ENCODE measurements around the gene HK1. TPM values are rescaled to one million over a fixed set of nuclear protein-coding genes. Genes with fewer than 3 reads are reported as not detected.

Gene HK1
- total RNA-seq, 1 donor from 2014 or later, result 185 TPM

- no peak for DNase-seq
- no peaks in the 10 kb centered on the region for H3K9me3 Mint-ChIP-seq
- no peak overlapping the region for H3K4me3 Mint-ChIP-seq
- H3K4me1 Mint-ChIP-seq, result peaks cover 20% of the 10 kb centered on the region
- H3K27ac Mint-ChIP-seq, result no peak overlapping the region
- H3K27me3 Mint-ChIP-seq, result no peaks in the 10 kb centered on the region
- H3K36me3 Mint-ChIP-seq (ENCODE audit: low read depth), result peaks cover 4% of the 10 kb centered on the region
- intact Hi-C loops (cut with micrococcal nuclease), result loop anchor here (1.0 to 2.0 kb wide), 3 partner anchors 97 to 285 kb away; partner anchors contain the start of gene VPS26A
Observed at GRCh38 chr10:69409968-69410367, 131.7 kb downstream of the HK1 start.

- H3K4me3 Mint-ChIP-seq, result no peak overlapping the region
- peaks cover 20% of the 10 kb centered on the region for H3K4me1 Mint-ChIP-seq
- intact Hi-C loops (cut with micrococcal nuclease), result no loop called here
- H3K27me3 Mint-ChIP-seq, result no peaks in the 10 kb centered on the region
- no peaks in the 10 kb centered on the region for H3K9me3 Mint-ChIP-seq
- no peak overlapping the region for H3K27ac Mint-ChIP-seq
- H3K36me3 Mint-ChIP-seq (ENCODE audit: low read depth), result peaks cover 3% of the 10 kb centered on the region
- DNase-seq, result no peak
Observed at GRCh38 chr10:69410487-69410886, 132.2 kb downstream of the HK1 start.

DNA sequence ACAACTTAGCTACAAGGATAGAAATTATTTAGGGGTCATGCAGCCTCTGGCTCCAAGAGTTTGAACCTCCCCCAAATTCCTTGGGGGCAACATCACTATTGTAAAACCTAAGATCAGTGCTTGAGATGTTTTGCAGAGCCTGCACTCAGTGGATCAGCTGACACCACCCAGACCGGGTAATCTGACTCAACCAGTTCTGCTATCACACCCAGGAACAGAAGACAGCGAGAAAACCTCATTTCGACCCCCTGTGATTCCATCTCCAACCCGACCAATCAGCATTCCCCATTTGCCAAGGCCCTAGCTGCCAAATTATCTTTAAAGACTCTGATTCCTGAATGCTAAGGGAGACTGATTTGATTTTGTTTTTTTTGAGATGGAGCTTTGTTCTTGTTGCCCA, 133.2 kb downstream of the HK1 start:
- DNase-seq, result no peak
- Mint-ChIP-seq H3K4me1 (peaks cover 20% of the 10 kb centered on the region), H3K4me3 (no peak overlapping the region), H3K36me3 (ENCODE audit: low read depth) (no peaks in the 10 kb centered on the region), H3K9me3 (no peaks in the 10 kb centered on the region), H3K27ac (no peak overlapping the region), H3K27me3 (no peaks in the 10 kb centered on the region)
- intact Hi-C loops (cut with micrococcal nuclease), result no loop called here

GRCh38 chr10:69412232-69412790, 134.0 kb downstream of the HK1 start:
- no peak for DNase-seq
- Mint-ChIP-seq H3K27me3 (no peaks in the 10 kb centered on the region), H3K9me3 (no peaks in the 10 kb centered on the region), H3K4me1 (peaks cover 18% of the 10 kb centered on the region), H3K4me3 (no peak overlapping the region), H3K27ac (no peak overlapping the region), H3K36me3 (ENCODE audit: low read depth) (no peaks in the 10 kb centered on the region)
- intact Hi-C loops (cut with micrococcal nuclease), result no loop called here

- Mint-ChIP-seq H3K27me3 (no peaks in the 10 kb centered on the region), H3K9me3 (no peaks in the 10 kb centered on the region), H3K36me3 (ENCODE audit: low read depth) (no peaks in the 10 kb centered on the region), H3K4me3 (no peak overlapping the region), H3K4me1 (peaks cover 10% of the 10 kb centered on the region), H3K27ac (no peak overlapping the region)
- intact Hi-C loops (cut with micrococcal nuclease), result no loop called here
- peak; percentile 76 for DNase-seq
Observed at GRCh38 chr10:69413221-69413865, 135.0 kb downstream of the HK1 start.

DNA sequence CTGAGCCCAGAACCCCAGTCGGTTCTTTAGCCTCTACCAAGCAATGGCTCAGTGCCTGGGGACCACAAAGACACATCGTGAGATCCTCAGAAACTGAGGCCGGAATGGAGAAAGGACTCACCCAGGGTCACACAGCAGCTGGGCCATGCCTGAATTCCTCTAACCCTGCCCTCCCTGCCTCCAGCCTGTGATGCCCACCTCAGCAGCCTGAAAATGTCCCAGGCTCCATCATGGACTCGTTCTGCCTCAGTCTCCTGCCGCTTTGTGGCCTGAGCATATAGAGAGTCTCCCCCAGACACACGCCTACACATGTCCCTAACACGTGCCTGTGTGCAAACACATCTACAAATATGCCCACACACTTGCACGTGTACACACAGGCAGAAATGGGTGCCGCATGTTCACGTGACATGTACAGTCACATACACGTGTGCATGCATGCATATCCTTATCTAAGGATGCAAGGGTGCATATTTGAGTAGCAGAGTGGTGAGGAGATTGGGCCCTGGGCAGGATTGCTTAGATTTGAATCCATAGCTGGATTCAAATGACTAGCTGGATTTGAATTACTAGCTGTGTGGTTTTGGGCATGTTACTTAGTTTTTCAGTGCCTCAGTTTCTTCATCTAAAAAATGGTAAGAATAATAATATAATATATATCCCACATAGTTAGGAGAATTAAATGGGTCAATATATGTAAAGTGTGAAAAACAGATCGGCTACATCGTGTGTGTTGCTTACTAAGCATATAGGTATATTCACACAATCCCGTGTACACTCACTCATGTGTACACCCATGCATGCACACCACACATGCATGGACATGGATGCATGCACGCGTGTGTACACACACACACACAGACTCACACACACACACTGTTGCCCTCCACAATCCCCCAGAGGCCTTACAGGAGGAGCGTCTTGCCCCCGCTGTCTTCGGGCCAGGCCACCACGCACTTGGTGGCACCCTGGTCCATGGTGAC, 136.0 kb downstream of the HK1 start:
- H3K27me3 Mint-ChIP-seq, result no peaks in the 10 kb centered on the region
- no peaks in the 10 kb centered on the region for H3K36me3 Mint-ChIP-seq (ENCODE audit: low read depth)
- H3K4me3 Mint-ChIP-seq, result no peak overlapping the region
- intact Hi-C loops (cut with micrococcal nuclease), result no loop called here
- H3K9me3 Mint-ChIP-seq, result no peaks in the 10 kb centered on the region
- no peak overlapping the region for H3K27ac Mint-ChIP-seq
- H3K4me1 Mint-ChIP-seq, result peaks cover 6% of the 10 kb centered on the region
- no peak for DNase-seq

DNA sequence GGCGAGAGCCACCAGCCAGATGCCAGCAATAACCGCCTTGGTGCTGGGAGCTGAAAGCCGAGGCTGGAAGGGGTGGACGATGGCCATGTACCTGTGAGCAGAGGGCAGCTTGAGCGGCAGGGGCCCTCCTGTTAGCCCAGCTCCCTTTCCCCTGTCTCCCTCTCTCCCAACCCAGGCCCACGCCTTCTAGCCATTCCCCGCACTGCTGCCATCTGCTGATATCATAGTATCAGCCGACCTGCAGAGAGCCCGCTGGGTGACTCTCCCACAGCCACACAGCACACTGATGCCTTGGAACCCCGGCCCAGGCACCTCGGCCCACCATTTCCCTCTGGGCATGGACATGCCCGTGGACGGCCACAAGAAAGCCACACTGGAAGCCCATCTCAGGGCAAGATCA, 136.8 kb downstream of the HK1 start:
- Mint-ChIP-seq H3K4me1 (peaks cover 2% of the 10 kb centered on the region), H3K36me3 (ENCODE audit: low read depth) (no peaks in the 10 kb centered on the region), H3K27me3 (no peaks in the 10 kb centered on the region), H3K9me3 (no peaks in the 10 kb centered on the region), H3K27ac (no peak overlapping the region), H3K4me3 (no peak overlapping the region)
- intact Hi-C loops (cut with micrococcal nuclease), result no loop called here
- no peak for DNase-seq

GRCh38 chr10:69415951-69416350, 137.7 kb downstream of the HK1 start:
- no peaks in the 10 kb centered on the region for H3K9me3 Mint-ChIP-seq
- no peak overlapping the region for H3K4me3 Mint-ChIP-seq
- H3K27me3 Mint-ChIP-seq, result no peaks in the 10 kb centered on the region
- DNase-seq, result no peak
- H3K4me1 Mint-ChIP-seq, result peaks cover 2% of the 10 kb centered on the region
- no peaks in the 10 kb centered on the region for H3K36me3 Mint-ChIP-seq (ENCODE audit: low read depth)
- intact Hi-C loops (cut with micrococcal nuclease), result no loop called here
- no peak overlapping the region for H3K27ac Mint-ChIP-seq

DNA sequence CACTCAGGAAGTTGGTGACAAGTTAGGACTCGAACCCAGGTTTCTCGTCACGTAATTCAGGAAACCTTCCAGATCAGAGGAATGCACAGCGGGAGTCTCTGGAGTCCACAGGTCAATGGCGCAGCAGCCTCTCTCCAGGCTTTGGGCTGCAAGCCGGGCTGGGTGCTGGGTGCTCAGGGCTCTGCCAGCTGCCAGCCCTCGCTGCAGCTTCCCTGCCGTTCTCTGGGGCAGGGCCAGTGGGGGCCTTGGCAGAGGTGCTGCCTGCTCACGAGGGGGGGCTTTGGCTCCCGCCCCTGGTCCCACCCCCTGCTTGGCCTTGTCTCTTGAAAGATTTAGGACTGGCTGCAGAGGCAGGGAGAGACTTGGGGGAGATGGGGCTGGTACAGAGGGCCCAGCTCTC, 138.4 kb downstream of the HK1 start, which contains the start of gene TACR2:
Gene TACR2 (minus strand): TSS at position 224 of the 400 bp plus-strand sequence. CDS start 595 bp downstream, outside the sequence.
- Mint-ChIP-seq H3K4me1 (peaks cover 2% of the 10 kb centered on the region), H3K36me3 (ENCODE audit: low read depth) (no peaks in the 10 kb centered on the region), H3K4me3 (no peak within 1 kb of the TSS), H3K27ac (no peak within 1 kb of the TSS), H3K27me3 (no peaks in the 10 kb centered on the region), H3K9me3 (no peaks in the 10 kb centered on the region)
- intact Hi-C loops (cut with micrococcal nuclease), result no loop called here
- DNase-seq, result no peak

DNA sequence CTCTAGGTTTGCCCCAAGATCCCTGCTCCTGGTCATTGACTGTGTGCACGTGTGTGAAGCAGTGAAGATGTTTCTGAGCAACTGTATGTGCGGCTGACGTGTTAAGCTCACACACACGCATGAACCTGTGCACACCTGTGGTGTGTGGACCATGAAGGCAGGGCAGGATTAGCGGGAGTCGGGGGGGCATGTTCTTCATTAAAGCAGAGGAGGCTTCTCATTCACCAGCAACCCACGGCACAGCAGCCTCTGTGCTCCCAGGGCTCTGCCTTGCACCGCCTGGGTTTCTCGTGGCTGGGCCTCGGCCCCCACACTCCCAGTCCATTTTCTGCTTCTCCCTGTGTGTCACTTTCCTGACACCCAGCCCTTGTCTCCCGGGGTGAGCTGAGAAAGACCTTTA, 139.2 kb downstream of the HK1 start:
- H3K27ac Mint-ChIP-seq, result no peak overlapping the region
- H3K4me3 Mint-ChIP-seq, result no peak overlapping the region

DNA sequence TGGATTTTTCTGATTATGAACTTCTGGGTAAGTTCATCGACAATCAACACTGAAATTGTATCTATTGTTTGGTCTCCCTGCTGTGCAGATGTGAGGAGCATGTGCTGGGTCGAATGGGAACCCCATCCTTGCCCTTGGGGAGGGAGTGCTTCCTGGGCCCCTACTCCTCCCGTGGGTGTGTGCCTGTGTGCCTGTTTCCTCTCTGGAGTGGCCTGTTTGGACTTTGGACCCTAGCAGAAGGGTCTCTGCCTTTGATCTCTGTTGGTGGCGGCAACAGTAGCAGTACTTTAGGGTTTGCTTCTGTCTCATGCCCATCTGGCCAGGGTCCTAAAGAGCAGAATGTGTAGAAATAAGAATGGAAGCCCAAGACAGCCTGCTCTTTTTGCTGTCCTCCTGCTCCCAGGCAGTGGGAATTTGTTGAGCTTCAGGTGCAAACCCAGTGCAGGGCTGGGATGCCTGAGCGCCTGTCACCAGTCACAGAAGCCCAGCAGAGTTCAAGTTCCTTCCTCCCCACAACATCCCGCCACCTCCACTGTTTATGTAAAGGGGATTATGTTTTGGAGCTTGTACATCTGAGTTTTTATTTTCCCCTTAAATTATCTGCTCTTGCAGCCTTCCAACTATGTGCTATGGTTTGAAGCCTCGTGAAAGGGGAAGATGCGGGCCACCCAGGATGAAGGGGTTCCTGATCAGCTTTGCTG, 139.9 kb downstream of the HK1 start:
- Mint-ChIP-seq H3K36me3 (ENCODE audit: low read depth) (no peaks in the 10 kb centered on the region), H3K4me1 (peaks cover under 1% of the 10 kb centered on the region), H3K27ac (no peak overlapping the region), H3K27me3 (no peaks in the 10 kb centered on the region), H3K9me3 (no peaks in the 10 kb centered on the region), H3K4me3 (no peak overlapping the region)
- no peak for DNase-seq
- intact Hi-C loops (cut with micrococcal nuclease), result no loop called here

More for the DNA sequence above, 139.2 kb downstream of the HK1 start:
- Mint-ChIP-seq H3K4me1 (peaks cover 2% of the 10 kb centered on the region), H3K27me3 (no peaks in the 10 kb centered on the region), H3K36me3 (ENCODE audit: low read depth) (no peaks in the 10 kb centered on the region), H3K9me3 (no peaks in the 10 kb centered on the region)
- intact Hi-C loops (cut with micrococcal nuclease), result no loop called here
- DNase-seq, result no peak

DNA sequence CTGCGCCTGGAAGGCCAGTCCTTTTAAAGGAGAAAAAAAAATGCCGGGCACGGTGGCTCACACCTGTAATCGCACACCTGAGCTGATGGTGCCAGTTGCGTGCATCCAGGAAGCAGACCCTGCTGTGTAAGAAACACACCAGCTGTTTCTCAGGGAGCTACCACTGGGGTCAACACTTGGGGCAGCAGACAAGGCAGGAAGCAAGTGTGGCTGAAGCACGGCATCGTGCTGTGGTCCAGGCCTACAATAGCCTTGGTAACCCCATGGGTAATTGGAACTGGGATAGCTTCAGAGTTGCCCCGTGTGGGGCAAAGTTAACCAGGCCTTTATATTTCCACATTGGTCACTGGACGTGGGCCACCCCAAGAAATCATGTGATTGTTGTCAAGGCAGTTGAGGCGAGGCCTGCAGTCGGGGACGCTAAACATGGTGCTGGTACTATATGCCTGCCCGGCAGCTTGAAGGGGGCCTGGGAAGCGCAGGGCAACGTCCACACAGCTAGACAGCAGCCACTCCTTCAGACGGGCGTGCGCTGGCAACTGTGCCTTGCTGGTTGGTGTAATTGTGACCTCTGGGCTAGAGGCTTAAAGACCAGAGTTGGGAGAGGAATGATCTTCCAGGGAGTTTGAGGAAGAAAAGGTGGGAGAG, 140.9 kb downstream of the HK1 start:
- H3K4me3 Mint-ChIP-seq, result no peak overlapping the region
- no peaks in the 10 kb centered on the region for H3K36me3 Mint-ChIP-seq (ENCODE audit: low read depth)
- intact Hi-C loops (cut with micrococcal nuclease), result no loop called here
- no peaks in the 10 kb centered on the region for H3K27me3 Mint-ChIP-seq
- DNase-seq, result no peak
- peaks cover 5% of the 10 kb centered on the region for H3K9me3 Mint-ChIP-seq
- H3K4me1 Mint-ChIP-seq, result peaks cover 6% of the 10 kb centered on the region
- no peak overlapping the region for H3K27ac Mint-ChIP-seq

DNA sequence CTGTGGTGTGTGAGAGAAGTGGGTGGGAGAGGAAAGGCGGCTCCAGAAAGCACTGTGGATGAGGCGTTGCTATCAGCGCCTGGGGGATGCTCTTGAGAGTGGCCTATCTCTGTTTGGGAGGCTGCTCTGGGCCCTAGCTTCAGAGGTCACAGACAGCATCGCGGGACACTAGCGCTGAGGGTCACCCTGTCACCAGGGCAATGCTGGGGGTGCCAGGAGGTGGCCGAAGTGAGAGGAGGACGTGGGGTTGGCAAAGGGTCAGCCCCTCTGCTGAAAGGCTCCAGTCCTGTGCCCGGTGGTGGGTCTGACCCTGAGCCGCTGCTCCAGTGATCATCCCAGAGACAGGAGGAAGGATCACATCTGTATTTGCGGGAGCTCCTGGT, 141.4 kb downstream of the HK1 start:
- H3K27me3 Mint-ChIP-seq, result no peaks in the 10 kb centered on the region
- H3K27ac Mint-ChIP-seq, result no peak overlapping the region
- intact Hi-C loops (cut with micrococcal nuclease), result no loop called here
- H3K4me1 Mint-ChIP-seq, result peaks cover 8% of the 10 kb centered on the region
- H3K4me3 Mint-ChIP-seq, result no peak overlapping the region
- no peaks in the 10 kb centered on the region for H3K36me3 Mint-ChIP-seq (ENCODE audit: low read depth)
- peaks cover 6% of the 10 kb centered on the region for H3K9me3 Mint-ChIP-seq
- no peak for DNase-seq
